Thyroid gland (tissue), 4 donors: ENCODE results near the gene METTL25. TPM values are rescaled to one million over a fixed set of nuclear protein-coding genes. Genes with fewer than 3 reads are reported as not detected.

Experiments used
- DNase-seq, 2 donors: peaks; one replicate each; pipeline ENCODE4 v3.0.0-alpha.2; 2019
- H3K27ac ChIP-seq, 3 donors: fragments of 200-600 bp; sonication (generic); 1 replicate in 2 of 3; 2 replicates in 1 of 3; pipeline ENCODE4 v1.5.1; 2016 to 2019; ENCODE audit warnings: mild to moderate bottlenecking in 1 of 3, moderate library complexity in 1 of 3
- H3K27me3 ChIP-seq: fragments of 200-600 bp; sonication (generic); one replicate; pipeline ENCODE4 v1.5.1; 2019
- H3K36me3 ChIP-seq, 2 donors: fragments of 200-600 bp; sonication (generic); one replicate each; pipeline ENCODE4 v1.5.1; 2016 to 2019
- H3K4me1 ChIP-seq, 2 donors: fragments of 200-600 bp; sonication (generic); one replicate each; pipeline ENCODE4 v1.5.1; 2017 to 2019
- H3K4me3 ChIP-seq, 3 donors: fragments of 200-600 bp; sonication (generic); replicated peaks in 1 of 3; 1 replicate in 2 of 3; 2 replicates in 1 of 3; pipeline ENCODE4 v1.5.1; 2016; ENCODE audit warnings: mild to moderate bottlenecking in 1 of 3
- H3K9me3 ChIP-seq: fragments of 200-600 bp; sonication (generic); one replicate; pipeline ENCODE4 v1.5.1; 2017
- CTCF ChIP-seq, 6 experiments: fragments of 200-600 bp in 3 of 6; fragments of 450-650 bp in 3 of 6; sonication (generic) in 3 of 6; IDR thresholded peaks; one replicate each; pipeline ENCODE4 v1.5.1; 2016 to 2019; ENCODE audit warnings: antibody characterized with exemption in 6 of 6, mild to moderate bottlenecking in 2 of 6, inconsistent platforms in 1 of 6, moderate library complexity in 1 of 6
- POLR2A ChIP-seq, 2 donors: fragments of 450-650 bp; IDR thresholded peaks; one replicate each; pipeline ENCODE4 v1.6.1; 2017; ENCODE audit warnings: antibody characterized with exemption in 2 of 2, mild to moderate bottlenecking in 2 of 2, moderate library complexity in 1 of 2
- WGBS, 2 donors: methylation state at CpG; one replicate each; pipeline ENCODE4 v1.1.5; 2017; 5-methylcytosine and 5-hydroxymethylcytosine counted together
- intact Hi-C: fragments of 100-400 bp; cut with DNase I; formaldehyde crosslinking; loops from one replicate; pipeline ENCODE4 v1.15.1; 2023
- total RNA-seq, 4 donors: library from RNA; depleted of rRNA; stranded (reverse); fragments of >200 nt; gene quantifications; one replicate each; pipeline ENCODE4 v1.2.3, GENCODE V29; 2016

METTL25 gene
- total RNA-seq, 4 donors from 2014 or later = 40.2 to 58.4 (median 49.3) TPM

- 58 to 72% methylated on average over 1 of the region's 1 CpG for WGBS, 2 donors
- Histone ChIP-seq H3K27me3 (no peaks in the 10 kb centered on the region), H3K27ac (no peak overlapping the region), H3K4me3 (no peak overlapping the region), H3K9me3 (no peaks in the 10 kb centered on the region), H3K4me1 (no peaks in the 10 kb centered on the region), H3K36me3 (no peaks in the 10 kb centered on the region)
- intact Hi-C loops = no loop called here
- no peak for TF ChIP-seq CTCF (IDR thresholded peaks at IDR 0.05)
- no peak for TF ChIP-seq POLR2A (IDR thresholded peaks at IDR 0.05)
- DNase-seq = no peak
Observed at GRCh38 chr12:82366197-82366596, 7.9 kb downstream of the METTL25 start.

GRCh38 chr12:82375201-82375600, 16.9 kb downstream of the METTL25 start:
- H3K27me3 ChIP-seq = no peaks in the 10 kb centered on the region
- no peak for TF ChIP-seq POLR2A (IDR thresholded peaks at IDR 0.05)
- TF ChIP-seq CTCF (IDR thresholded peaks at IDR 0.05) = no peak
- intact Hi-C loops = no loop called here
- no peaks in the 10 kb centered on the region for H3K9me3 ChIP-seq
- H3K36me3 ChIP-seq = no peaks in the 10 kb centered on the region
- H3K4me3 ChIP-seq = no peak overlapping the region
- H3K27ac ChIP-seq = no peak overlapping the region
- no peak for DNase-seq
- H3K4me1 ChIP-seq = no peaks in the 10 kb centered on the region
- 96 to 98% methylated on average over 2 of the region's 2 CpGs for WGBS, 2 donors

GRCh38 chr12:82378997-82379396, 20.7 kb downstream of the METTL25 start:
- TF ChIP-seq POLR2A (IDR thresholded peaks at IDR 0.05) = no peak
- TF ChIP-seq CTCF (IDR thresholded peaks at IDR 0.05) = no peak
- intact Hi-C loops = no loop called here
- no peaks in the 10 kb centered on the region for H3K4me1 ChIP-seq
- H3K27ac ChIP-seq = no peak overlapping the region
- no peaks in the 10 kb centered on the region for H3K27me3 ChIP-seq
- no peak for DNase-seq
- no peaks in the 10 kb centered on the region for H3K9me3 ChIP-seq
- H3K4me3 ChIP-seq = no peak overlapping the region
- H3K36me3 ChIP-seq = no peaks in the 10 kb centered on the region

- Histone ChIP-seq H3K9me3 (no peaks in the 10 kb centered on the region), H3K4me3 (no peak overlapping the region), H3K36me3 (no peaks in the 10 kb centered on the region), H3K27me3 (no peaks in the 10 kb centered on the region), H3K4me1 (no peaks in the 10 kb centered on the region), H3K27ac (no peak overlapping the region)
- intact Hi-C loops = no loop called here
- no peak for TF ChIP-seq CTCF (IDR thresholded peaks at IDR 0.05)
- no peak for TF ChIP-seq POLR2A (IDR thresholded peaks at IDR 0.05)
- 76 to 83% methylated on average over 2 of the region's 2 CpGs for whole genome bisulfite sequencing, 2 donors
- DNase-seq = no peak
Observed at GRCh38 chr12:82383930-82384552, 25.7 kb downstream of the METTL25 start.

- TF ChIP-seq CTCF (IDR thresholded peaks at IDR 0.05) (no peak), POLR2A (IDR thresholded peaks at IDR 0.05) (no peak)
- intact Hi-C loops = no loop called here
- Histone ChIP-seq H3K9me3 (no peaks in the 10 kb centered on the region), H3K4me3 (no peak overlapping the region), H3K27me3 (no peaks in the 10 kb centered on the region), H3K27ac (no peak overlapping the region), H3K4me1 (no peaks in the 10 kb centered on the region), H3K36me3 (no peaks in the 10 kb centered on the region)
- DNase-seq = no peak
Observed at GRCh38 chr12:82398879-82399278, 40.5 kb downstream of the METTL25 start.
